HepG2 (cell line): Measurements from ENCODE around the gene SPSB2. TPM values are rescaled to one million over a fixed set of nuclear protein-coding genes. Genes with fewer than 3 reads are reported as not detected.

Experiments
- ATF1 ChIP-seq: IDR thresholded peaks from 2 replicates; pipeline ENCODE4 v1.6.1; 2016; ENCODE audit warnings: mild to moderate bottlenecking, control low read depth
- HNRNPUL1 ChIP-seq: fragments of 200-400 bp; formaldehyde crosslinking; IDR thresholded peaks from 2 replicates; pipeline ENCODE4 v1.6.1; 2017; ENCODE audit warnings: low read depth, mild to moderate bottlenecking, low read length, moderate library complexity
- JARID2 ChIP-seq: sonication (generic); formaldehyde crosslinking; IDR thresholded peaks from 2 replicates; pipeline ENCODE4 v1.8.1; 2023; ENCODE audit warnings: missing genetic modification reagents, inconsistent platforms; ENCODE audit not compliant: insufficient replicate concordance
- KDM4B ChIP-seq: sonication (generic); formaldehyde crosslinking; IDR thresholded peaks from 2 replicates; pipeline ENCODE4 v1.4.0; 2020; ENCODE audit warnings: missing genetic modification reagents
- MAF1 ChIP-seq: sonication (generic); formaldehyde crosslinking; IDR thresholded peaks from 2 replicates; pipeline ENCODE4 v1.5.0; 2020; ENCODE audit warnings: missing genetic modification reagents, borderline replicate concordance
- MTF2 ChIP-seq: sonication (generic); formaldehyde crosslinking; IDR thresholded peaks from 2 replicates; pipeline ENCODE4 v1.5.0; 2020; ENCODE audit warnings: missing genetic modification reagents, borderline replicate concordance
- NFYC ChIP-seq: IDR thresholded peaks from 2 replicates; pipeline ENCODE4 v1.6.1; 2016; ENCODE audit warnings: missing genetic modification reagents, missing compliant biosample characterization
- SMYD3 ChIP-seq: sonication (generic); formaldehyde crosslinking; IDR thresholded peaks from 2 replicates; pipeline ENCODE4 v1.8.1; 2023; ENCODE audit warnings: mild to moderate bottlenecking, missing genetic modification reagents
- TOPORS ChIP-seq: sonication (generic); formaldehyde crosslinking; IDR thresholded peaks from 2 replicates; pipeline ENCODE4 v1.8.0; 2023; ENCODE audit warnings: mild to moderate bottlenecking, missing genetic modification reagents
- XRCC5 ChIP-seq: fragments of 200-400 bp; formaldehyde crosslinking; optimal IDR thresholded peaks from 2 replicates; pipeline ENCODE3; 2017; ENCODE audit warnings: mild to moderate bottlenecking, low read length
- ZBTB38 ChIP-seq: sonication (generic); formaldehyde crosslinking; IDR thresholded peaks from 2 replicates; pipeline ENCODE4 v1.5.1; 2020; ENCODE audit warnings: mild to moderate bottlenecking, missing genetic modification reagents
- ZNF337 ChIP-seq: sonication (generic); formaldehyde crosslinking; IDR thresholded peaks from 2 replicates; pipeline ENCODE4 v1.5.1; 2020; ENCODE audit warnings: missing genetic modification reagents, low read depth, mild to moderate bottlenecking, borderline replicate concordance
- ZNF367 ChIP-seq: sonication (generic); formaldehyde crosslinking; IDR thresholded peaks from 2 replicates; pipeline ENCODE4 v1.4.0; 2020; ENCODE audit warnings: missing genetic modification reagents, borderline replicate concordance
- ZNF841 ChIP-seq: sonication (generic); formaldehyde crosslinking; IDR thresholded peaks from 2 replicates; pipeline ENCODE4 v1.8.1; 2023; ENCODE audit warnings: missing genetic modification reagents, borderline replicate concordance
- polyA plus RNA-seq, 8 experiments: library from polyadenylated mRNA; depleted of rRNA in 3 of 8; stranded (reverse) in 7 of 8; unstranded in 1 of 8; fragments of >200 nt; fragmentation: Illumina TruSeq in 4 of 8; extraction: Trizol in 4 of 8; gene quantifications; 2 replicates each; pipeline versions ENCODE4 v1.2.1 to v1.2.3, GENCODE V29; 2011 to 2016; ENCODE audit warnings: low read depth in 4 of 8, missing spikeins in 1 of 8, mixed read lengths in 1 of 8; ENCODE audit not compliant: insufficient read depth in 1 of 8
- total RNA-seq, 5 experiments: library from RNA; depleted of rRNA; stranded (reverse); fragments of >200 nt; fragmentation: Illumina TruSeq; extraction: Trizol; gene quantifications; 2 replicates each; pipeline ENCODE4 v1.2.3, GENCODE V29; 2016; ENCODE audit warnings: low read depth in 1 of 5
- TF ChIP-seq, protein P1 (sequence below): sonication (generic); formaldehyde crosslinking; IDR thresholded peaks from 2 replicates; pipeline ENCODE4 v1.4.0; 2020; ENCODE audit warnings: missing genetic modification reagents
- TF ChIP-seq, protein P2 (sequence below): sonication (generic); formaldehyde crosslinking; IDR thresholded peaks from 2 replicates; pipeline ENCODE4 v1.4.0; 2020; ENCODE audit warnings: low read depth, mild to moderate bottlenecking, missing genetic modification reagents
- TF ChIP-seq, protein P3 (sequence below): IDR thresholded peaks from 2 replicates; pipeline ENCODE4 v1.6.1; 2016; ENCODE audit warnings: missing compliant biosample characterization, missing genetic modification reagents, borderline replicate concordance
- TF ChIP-seq, protein P4 (sequence below): sonication (generic); formaldehyde crosslinking; IDR thresholded peaks from 2 replicates; pipeline ENCODE4 v1.5.0; 2020; ENCODE audit warnings: mild to moderate bottlenecking, missing genetic modification reagents, borderline replicate concordance
- TF ChIP-seq, protein P5 (sequence below): sonication (generic); formaldehyde crosslinking; IDR thresholded peaks from 2 replicates; pipeline ENCODE4 v1.5.0; 2020; ENCODE audit warnings: missing genetic modification reagents, mild to moderate bottlenecking, borderline replicate concordance

Gene SPSB2
- total and polyA plus RNA-seq, 2 of the 13 experiments (the other 11 are each of a cell fraction or from before 2014, with no cell fraction given) = 2.0 to 6.2 TPM

DNA sequence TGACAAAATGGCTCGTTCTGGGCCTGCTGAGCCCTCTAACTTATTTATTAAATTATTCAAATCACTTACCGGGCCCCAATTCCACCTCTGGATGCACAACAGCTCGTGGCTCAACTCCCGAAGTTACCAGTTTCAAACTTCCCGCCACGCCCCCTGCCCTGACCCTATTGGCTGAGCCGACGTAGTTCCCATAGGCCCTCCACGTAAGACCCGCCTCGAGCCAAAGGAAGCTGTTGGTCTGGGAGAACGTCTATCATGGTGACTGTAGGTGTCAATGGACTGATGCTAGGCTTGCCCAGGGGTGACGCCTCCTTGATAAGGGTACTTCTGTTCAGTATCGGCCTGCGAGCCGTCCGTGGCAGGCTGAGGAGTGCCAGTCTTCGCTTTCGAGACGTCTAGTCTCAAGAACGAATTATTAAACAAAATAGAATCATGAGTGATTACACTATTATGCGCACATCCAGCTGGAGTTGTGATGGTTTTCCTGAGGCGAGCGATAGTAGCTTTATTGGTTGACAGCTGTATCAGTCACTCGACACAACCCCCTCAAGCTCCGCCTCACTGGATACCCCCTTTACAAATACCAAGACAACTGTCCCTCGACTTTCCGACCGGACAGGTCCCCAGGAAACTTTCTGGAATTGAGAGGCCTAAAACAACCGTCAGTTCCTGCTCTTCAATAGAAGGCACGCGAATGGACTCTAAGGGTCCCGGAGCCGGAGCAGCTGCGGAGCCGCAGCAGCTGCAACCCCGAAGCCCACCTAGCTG is 21.8 kb downstream of the SPSB2 start, which contains the start of gene CDCA3 (continued):
- TF ChIP-seq, protein P1, sequence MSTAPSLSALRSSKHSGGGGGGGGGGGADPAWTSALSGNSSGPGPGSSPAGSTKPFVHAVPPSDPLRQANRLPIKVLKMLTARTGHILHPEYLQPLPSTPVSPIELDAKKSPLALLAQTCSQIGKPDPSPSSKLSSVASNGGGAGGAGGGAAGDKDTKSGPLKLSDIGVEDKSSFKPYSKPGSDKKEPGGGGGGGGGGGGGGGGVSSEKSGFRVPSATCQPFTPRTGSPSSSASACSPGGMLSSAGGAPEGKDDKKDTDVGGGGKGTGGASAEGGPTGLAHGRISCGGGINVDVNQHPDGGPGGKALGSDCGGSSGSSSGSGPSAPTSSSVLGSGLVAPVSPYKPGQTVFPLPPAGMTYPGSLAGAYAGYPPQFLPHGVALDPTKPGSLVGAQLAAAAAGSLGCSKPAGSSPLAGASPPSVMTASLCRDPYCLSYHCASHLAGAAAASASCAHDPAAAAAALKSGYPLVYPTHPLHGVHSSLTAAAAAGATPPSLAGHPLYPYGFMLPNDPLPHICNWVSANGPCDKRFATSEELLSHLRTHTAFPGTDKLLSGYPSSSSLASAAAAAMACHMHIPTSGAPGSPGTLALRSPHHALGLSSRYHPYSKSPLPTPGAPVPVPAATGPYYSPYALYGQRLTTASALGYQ (CRISPR knock-in tag) = no peak
- peak; percentile 99 for TF ChIP-seq NFYC
- TF ChIP-seq MAF1 = no peak
- TF ChIP-seq HNRNPUL1 = no peak
- TF ChIP-seq ATF1 (CRISPR knock-in tag) = peak; percentile 88
- TF ChIP-seq, protein P2, sequence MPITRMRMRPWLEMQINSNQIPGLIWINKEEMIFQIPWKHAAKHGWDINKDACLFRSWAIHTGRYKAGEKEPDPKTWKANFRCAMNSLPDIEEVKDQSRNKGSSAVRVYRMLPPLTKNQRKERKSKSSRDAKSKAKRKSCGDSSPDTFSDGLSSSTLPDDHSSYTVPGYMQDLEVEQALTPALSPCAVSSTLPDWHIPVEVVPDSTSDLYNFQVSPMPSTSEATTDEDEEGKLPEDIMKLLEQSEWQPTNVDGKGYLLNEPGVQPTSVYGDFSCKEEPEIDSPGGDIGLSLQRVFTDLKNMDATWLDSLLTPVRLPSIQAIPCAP (CRISPR knock-in tag) = no peak
- TF ChIP-seq ZNF841 (CRISPR knock-in tag) = no peak
- TF ChIP-seq TOPORS (CRISPR knock-in tag) = peak; percentile 72; the same call in 1 of the 2 replicates
- no peak for TF ChIP-seq JARID2 (CRISPR knock-in tag)
- TF ChIP-seq KDM4B (CRISPR knock-in tag) = no peak
- TF ChIP-seq, protein P3, sequence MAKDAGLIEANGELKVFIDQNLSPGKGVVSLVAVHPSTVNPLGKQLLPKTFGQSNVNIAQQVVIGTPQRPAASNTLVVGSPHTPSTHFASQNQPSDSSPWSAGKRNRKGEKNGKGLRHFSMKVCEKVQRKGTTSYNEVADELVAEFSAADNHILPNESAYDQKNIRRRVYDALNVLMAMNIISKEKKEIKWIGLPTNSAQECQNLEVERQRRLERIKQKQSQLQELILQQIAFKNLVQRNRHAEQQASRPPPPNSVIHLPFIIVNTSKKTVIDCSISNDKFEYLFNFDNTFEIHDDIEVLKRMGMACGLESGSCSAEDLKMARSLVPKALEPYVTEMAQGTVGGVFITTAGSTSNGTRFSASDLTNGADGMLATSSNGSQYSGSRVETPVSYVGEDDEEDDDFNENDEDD = peak; percentile 100
- no peak for TF ChIP-seq ZNF337 (CRISPR knock-in tag)
- TF ChIP-seq MTF2 (CRISPR knock-in tag) = no peak
- TF ChIP-seq, protein P4, sequence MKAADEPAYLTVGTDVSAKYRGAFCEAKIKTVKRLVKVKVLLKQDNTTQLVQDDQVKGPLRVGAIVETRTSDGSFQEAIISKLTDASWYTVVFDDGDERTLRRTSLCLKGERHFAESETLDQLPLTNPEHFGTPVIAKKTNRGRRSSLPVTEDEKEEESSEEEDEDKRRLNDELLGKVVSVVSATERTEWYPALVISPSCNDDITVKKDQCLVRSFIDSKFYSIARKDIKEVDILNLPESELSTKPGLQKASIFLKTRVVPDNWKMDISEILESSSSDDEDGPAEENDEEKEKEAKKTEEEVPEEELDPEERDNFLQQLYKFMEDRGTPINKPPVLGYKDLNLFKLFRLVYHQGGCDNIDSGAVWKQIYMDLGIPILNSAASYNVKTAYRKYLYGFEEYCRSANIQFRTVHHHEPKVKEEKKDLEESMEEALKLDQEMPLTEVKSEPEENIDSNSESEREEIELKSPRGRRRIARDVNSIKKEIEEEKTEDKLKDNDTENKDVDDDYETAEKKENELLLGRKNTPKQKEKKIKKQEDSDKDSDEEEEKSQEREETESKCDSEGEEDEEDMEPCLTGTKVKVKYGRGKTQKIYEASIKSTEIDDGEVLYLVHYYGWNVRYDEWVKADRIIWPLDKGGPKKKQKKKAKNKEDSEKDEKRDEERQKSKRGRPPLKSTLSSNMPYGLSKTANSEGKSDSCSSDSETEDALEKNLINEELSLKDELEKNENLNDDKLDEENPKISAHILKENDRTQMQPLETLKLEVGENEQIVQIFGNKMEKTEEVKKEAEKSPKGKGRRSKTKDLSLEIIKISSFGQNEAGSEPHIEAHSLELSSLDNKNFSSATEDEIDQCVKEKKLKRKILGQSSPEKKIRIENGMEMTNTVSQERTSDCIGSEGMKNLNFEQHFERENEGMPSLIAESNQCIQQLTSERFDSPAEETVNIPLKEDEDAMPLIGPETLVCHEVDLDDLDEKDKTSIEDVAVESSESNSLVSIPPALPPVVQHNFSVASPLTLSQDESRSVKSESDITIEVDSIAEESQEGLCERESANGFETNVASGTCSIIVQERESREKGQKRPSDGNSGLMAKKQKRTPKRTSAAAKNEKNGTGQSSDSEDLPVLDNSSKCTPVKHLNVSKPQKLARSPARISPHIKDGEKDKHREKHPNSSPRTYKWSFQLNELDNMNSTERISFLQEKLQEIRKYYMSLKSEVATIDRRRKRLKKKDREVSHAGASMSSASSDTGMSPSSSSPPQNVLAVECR (CRISPR knock-in tag) = peak; percentile 93
- 0 out of 2 replicates have a peak, but pooled peaks have one; percentile 25 for TF ChIP-seq SMYD3 (CRISPR knock-in tag)
- no peak for TF ChIP-seq ZNF367
- TF ChIP-seq XRCC5 = no peak
- TF ChIP-seq, protein P5, sequence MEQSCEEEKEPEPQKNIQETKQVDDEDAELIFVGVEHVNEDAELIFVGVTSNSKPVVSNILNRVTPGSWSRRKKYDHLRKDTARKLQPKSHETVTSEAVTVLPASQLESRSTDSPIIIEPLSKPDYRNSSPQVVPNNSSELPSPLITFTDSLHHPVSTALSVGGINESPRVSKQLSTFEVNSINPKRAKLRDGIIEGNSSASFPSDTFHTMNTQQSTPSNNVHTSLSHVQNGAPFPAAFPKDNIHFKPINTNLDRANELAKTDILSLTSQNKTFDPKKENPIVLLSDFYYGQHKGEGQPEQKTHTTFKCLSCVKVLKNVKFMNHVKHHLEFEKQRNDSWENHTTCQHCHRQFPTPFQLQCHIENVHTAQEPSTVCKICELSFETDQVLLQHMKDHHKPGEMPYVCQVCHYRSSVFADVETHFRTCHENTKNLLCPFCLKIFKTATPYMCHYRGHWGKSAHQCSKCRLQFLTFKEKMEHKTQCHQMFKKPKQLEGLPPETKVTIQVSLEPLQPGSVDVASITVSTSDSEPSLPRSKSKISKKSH (CRISPR knock-in tag) = no peak
- TF ChIP-seq ZBTB38 (CRISPR knock-in tag) = no peak
